ENCODE results near the gene COX20.
A peak's percentile ranks its signal among the peaks of the same experiment; 100 is the strongest.

Gene COX20

DNA sequence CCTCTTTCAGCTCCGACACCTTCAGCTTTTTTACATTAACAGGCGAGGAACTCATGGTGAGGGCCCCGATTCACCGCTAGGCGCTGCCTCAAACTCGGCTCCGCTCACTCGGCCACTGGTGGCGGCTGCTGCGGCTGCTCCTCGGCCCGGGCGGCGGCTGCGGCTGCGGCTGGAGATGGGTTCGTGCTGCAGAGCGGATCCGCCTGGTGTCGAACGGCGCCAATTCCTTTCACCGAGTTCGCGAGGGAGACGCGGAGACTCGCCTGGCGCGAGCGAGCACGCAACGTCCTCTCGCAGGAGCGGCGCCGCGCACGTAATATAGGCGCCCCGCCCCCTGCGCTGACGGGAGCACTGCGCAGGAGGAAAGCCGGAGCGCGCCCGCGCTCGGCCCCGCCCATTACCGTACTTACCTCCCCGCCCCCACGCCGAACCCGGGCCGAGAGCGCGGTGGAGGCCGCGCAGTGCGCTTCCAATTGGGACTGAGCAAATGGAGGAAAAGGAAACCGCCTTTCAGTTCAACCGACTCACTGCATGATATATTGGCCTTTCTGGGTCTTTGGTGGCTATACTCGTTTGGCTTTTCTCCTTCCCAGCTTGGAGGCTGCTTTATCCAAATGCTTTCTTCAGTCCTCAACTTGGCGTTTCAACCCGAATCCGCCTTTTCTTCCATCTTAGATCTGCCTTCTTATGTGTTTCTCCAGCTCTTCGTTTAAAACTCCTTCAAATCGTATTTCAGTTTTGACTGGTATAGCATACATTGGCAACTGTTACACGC, 29.0 kb downstream of the COX20 start, which contains the start of gene HNRNPU:
HNRNPU (minus strand) TSS at position 291 of the 775 bp plus-strand sequence; CDS start at position 55, 236 bp downstream.
- TF ChIP-seq, protein P1, sequence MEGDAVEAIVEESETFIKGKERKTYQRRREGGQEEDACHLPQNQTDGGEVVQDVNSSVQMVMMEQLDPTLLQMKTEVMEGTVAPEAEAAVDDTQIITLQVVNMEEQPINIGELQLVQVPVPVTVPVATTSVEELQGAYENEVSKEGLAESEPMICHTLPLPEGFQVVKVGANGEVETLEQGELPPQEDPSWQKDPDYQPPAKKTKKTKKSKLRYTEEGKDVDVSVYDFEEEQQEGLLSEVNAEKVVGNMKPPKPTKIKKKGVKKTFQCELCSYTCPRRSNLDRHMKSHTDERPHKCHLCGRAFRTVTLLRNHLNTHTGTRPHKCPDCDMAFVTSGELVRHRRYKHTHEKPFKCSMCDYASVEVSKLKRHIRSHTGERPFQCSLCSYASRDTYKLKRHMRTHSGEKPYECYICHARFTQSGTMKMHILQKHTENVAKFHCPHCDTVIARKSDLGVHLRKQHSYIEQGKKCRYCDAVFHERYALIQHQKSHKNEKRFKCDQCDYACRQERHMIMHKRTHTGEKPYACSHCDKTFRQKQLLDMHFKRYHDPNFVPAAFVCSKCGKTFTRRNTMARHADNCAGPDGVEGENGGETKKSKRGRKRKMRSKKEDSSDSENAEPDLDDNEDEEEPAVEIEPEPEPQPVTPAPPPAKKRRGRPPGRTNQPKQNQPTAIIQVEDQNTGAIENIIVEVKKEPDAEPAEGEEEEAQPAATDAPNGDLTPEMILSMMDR (IDR thresholded peaks at IDR 0.05), result peak; percentile 17; the same call in 1 of the 2 replicates

DNA sequence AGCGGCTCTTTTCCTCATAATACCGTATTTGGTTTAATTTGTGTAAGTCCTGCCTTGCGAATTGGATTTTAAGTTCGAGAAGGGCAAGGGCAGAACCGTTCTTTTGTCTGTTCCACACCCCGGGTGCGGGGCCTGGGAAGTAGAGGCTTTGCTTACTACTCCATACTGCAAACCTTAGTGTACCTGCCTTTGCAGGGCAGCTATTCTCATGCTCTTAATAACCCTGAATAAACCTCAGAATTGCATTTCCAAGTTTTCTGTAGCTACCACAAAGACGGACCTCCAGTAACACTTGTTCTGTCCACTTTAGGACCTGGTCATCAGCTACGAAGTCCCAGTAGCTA, 29.5 kb downstream of the COX20 start:
- TF ChIP-seq, protein P1 (IDR thresholded peaks at IDR 0.05), result no peak

DNA sequence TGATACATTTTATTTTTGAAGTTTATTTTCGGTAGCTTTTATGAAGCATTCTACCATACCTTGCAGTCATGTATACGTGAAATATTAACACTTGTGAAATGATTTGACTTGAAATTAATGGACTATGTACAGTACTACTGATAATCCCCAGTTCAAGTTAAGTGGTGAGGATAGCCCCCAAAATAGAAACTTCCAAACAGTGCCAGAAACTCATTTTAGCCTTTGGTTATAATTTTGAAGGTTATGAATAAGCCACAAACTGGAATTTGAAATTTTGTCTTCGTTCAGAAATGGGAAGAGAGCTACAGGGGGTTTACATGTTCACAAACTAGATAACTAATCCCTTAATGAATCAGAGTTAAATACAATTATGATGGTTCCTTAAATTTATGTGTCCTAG, 30.4 kb downstream of the COX20 start:
- TF ChIP-seq, protein P1 (IDR thresholded peaks at IDR 0.05), result no peak

DNA sequence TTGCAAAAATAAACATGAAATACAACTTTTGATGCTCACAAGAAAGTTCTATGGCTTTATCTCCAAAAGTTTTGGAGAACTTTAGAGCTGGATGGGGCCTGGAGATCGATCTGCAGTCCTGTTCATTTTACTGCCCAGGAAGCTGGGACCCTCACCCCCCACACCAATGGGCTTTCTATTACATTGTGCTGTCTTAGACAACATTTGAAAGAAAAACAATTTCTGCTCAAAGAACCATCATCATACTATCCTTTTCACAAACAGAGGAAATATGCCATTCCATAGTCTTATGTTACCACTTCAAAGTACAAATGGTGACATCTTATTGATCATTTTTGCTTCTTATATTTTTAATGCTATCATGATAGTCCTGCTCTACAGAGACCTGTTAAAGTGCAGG, 30.9 kb downstream of the COX20 start:
- TF ChIP-seq, protein P1 (IDR thresholded peaks at IDR 0.05), result no peak

DNA sequence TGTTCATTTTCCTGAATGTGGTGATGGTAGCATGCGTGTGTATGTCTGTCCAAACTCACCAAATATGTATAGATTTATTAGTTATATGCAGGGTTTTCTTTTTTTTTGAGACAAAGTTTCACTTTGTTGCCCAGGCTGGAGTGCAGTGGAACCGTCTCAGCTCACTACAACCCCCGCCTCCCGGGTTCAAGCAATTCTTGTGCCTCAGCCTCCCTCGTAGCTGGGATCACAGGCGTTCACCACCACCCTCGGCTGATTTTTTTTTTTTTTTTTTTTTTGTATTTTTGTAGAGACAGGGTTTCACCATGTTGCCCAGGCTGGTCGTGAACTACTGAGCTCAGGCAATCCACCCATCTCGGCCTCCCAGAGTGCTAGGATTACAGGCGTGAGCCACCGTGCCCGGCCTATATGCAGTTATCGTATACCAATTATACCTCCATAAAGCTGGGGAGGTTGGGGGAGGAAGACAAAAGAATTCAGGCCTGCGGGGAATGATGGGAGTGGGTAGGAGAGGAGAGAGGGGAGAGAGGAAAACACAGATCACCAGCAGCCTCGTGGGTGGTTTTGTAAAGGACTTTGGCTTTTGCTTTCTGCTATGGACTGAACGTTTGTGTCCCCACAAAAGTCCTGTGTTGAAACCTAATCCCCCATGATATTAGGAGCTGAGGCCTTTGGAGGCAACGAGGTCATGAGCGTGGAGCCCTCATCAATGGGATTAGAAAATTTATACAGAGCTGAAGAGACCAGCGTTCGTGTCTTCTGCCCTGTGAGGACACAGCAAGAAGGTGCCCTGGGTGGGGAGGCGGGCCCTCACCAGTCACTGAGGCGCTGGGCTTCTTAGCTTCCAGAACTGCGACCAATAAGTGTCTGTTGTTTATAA, 33.3 kb downstream of the COX20 start:
- TF ChIP-seq, protein P1 (IDR thresholded peaks at IDR 0.05), result no peak

DNA sequence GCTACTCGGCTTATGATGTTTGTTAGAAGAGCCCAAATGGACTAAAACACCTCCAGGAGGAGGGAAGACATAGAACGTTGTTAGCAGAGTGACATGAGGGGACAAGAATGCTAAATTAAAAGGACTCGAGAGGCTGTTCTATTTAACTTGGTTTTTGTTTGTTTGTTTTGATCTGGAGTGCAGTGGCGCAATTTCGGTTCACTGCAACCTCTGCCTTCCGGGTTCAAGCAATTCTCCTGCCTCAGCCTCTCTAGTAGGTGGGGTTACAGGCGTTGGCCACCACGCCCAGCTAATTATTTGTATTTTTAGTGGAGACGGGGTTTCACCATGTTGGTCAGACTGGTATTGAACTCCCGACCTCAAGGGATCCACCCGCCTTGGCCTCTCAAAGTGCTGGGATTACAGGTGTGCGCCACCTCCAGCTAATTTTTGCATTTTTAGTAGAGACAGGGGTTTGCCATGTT, 33.9 kb downstream of the COX20 start:
- TF ChIP-seq, protein P1 (IDR thresholded peaks at IDR 0.05), result no peak

DNA sequence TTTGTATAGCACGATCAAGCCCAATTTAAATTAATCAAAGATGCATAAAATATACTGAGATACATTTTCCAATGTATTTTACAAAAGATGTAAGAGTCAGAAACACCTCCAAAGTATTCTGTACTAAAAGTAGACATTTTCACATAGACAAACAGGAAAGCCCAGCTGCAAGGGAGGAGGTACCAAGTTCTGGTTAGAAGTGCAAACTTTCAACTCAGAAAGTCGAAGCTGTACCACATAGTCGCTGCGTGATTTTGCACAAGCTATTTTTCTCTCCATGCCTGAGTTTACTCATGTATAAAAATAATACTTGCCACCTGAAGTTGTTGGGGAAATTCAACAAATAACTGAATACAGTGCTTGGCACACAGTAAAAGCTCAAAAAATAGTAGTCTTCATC, 34.5 kb downstream of the COX20 start:
- TF ChIP-seq, protein P1 (IDR thresholded peaks at IDR 0.05), result no peak

Data from LNCAP (cell line).